CD14-positive monocyte (primary cell): ENCODE results near the gene RASAL2. TPM values are rescaled to one million over a fixed set of nuclear protein-coding genes. Genes with fewer than 3 reads are reported as not detected.

Source experiments
- DNase-seq, 3 donors: peaks; one replicate each; pipeline ENCODE4 v3.0.0-alpha.2; 2011 to 2022
- H2AFZ ChIP-seq: 2 replicates; pipeline ENCODE4 v1.6.0; 2012; ENCODE audit warnings: mild to moderate bottlenecking, low read depth, low read length, inconsistent platforms; ENCODE audit not compliant: insufficient read depth, poor library complexity, severe bottlenecking
- H3K27ac ChIP-seq, 2 donors: 1 replicate in 1 of 2; 2 replicates in 1 of 2; pipeline ENCODE4 v1.5.1; 2012 to 2013; ENCODE audit warnings: low read length in 2 of 2, control low read depth in 1 of 2, inconsistent platforms in 1 of 2, low read depth in 1 of 2, mild to moderate bottlenecking in 1 of 2
- H3K27me3 ChIP-seq, 2 donors: one replicate each; pipeline versions ENCODE4 v1.6.0 to v1.6.1; 2011 to 2013; ENCODE audit warnings: low read length in 2 of 2; ENCODE audit not compliant: control insufficient read depth in 2 of 2, insufficient read depth in 2 of 2
- H3K36me3 ChIP-seq, 2 donors: replicated peaks in 1 of 2; 1 replicate in 1 of 2; 2 replicates in 1 of 2; pipeline versions ENCODE4 v1.5.1 to v1.6.1; 2012 to 2013; ENCODE audit warnings: low read length in 2 of 2, control low read depth in 1 of 2, inconsistent platforms in 1 of 2, mild to moderate bottlenecking in 1 of 2; ENCODE audit not compliant: insufficient read depth in 2 of 2, control insufficient read depth in 1 of 2
- H3K4me1 ChIP-seq, 2 donors: 1 replicate in 1 of 2; 2 replicates in 1 of 2; pipeline versions ENCODE4 v1.5.1 to v1.6.1; 2012 to 2013; ENCODE audit warnings: low read length in 2 of 2, control low read depth in 1 of 2, inconsistent platforms in 1 of 2, mild to moderate bottlenecking in 1 of 2, moderate library complexity in 1 of 2; ENCODE audit not compliant: insufficient read depth in 2 of 2, control insufficient read depth in 1 of 2
- H3K4me2 ChIP-seq: replicated peaks from 2 replicates; pipeline ENCODE3; 2012; ENCODE audit warnings: low read length, moderate library complexity, mild to moderate bottlenecking; ENCODE audit not compliant: poor library complexity, severe bottlenecking; ENCODE audit errors: extremely low read depth
- H3K4me3 ChIP-seq, 3 experiments: fragments of 200-600 bp in 1 of 3; sonication (generic) in 1 of 3; replicated peaks in 1 of 3; 1 replicate in 2 of 3; 2 replicates in 1 of 3; pipeline ENCODE4 v1.5.1; 2011 to 2013; ENCODE audit warnings: low read length in 3 of 3, mild to moderate bottlenecking in 3 of 3, control low read depth in 2 of 3, low read depth in 2 of 3, inconsistent platforms in 1 of 3, moderate library complexity in 1 of 3
- H3K79me2 ChIP-seq: 2 replicates; pipeline ENCODE4 v1.6.0; 2012; ENCODE audit warnings: mild to moderate bottlenecking, control low read depth, inconsistent platforms, low read length, moderate library complexity; ENCODE audit not compliant: insufficient read depth
- H3K9ac ChIP-seq: 2 replicates; pipeline ENCODE4 v1.6.0; 2017; ENCODE audit warnings: low read length, mild to moderate bottlenecking; ENCODE audit not compliant: insufficient read depth, poor library complexity, severe bottlenecking
- H3K9me3 ChIP-seq, 2 donors: replicated peaks in 1 of 2; 1 replicate in 1 of 2; 2 replicates in 1 of 2; pipeline versions ENCODE4 v1.5.1 to v1.6.1; 2012 to 2013; ENCODE audit warnings: low read length in 2 of 2, control low read depth in 1 of 2; ENCODE audit not compliant: control insufficient read depth in 1 of 2, insufficient read depth in 1 of 2
- H4K20me1 ChIP-seq: 2 replicates; pipeline ENCODE4 v1.6.0; 2012; ENCODE audit warnings: mild to moderate bottlenecking, low read length, control low read depth, moderate library complexity; ENCODE audit not compliant: insufficient read depth
- H3K27ac Mint-ChIP-seq, 7 donors: one replicate each; pipeline ENCODE4 v1.8.0; 2020; ENCODE audit warnings: mild to moderate bottlenecking in 7 of 7, mixed read lengths in 7 of 7, moderate library complexity in 6 of 7, inconsistent platforms in 2 of 7
- H3K27me3 Mint-ChIP-seq, 3 donors: one replicate each; pipeline ENCODE4 v1.8.0; 2021 to 2022; ENCODE audit warnings: low read depth in 3 of 3, mild to moderate bottlenecking in 3 of 3, mixed read lengths in 3 of 3, moderate library complexity in 3 of 3, inconsistent platforms in 1 of 3
- H3K36me3 Mint-ChIP-seq, 2 donors: one replicate each; pipeline ENCODE4 v1.8.0; 2020; ENCODE audit warnings: mixed read lengths in 2 of 2, inconsistent platforms in 1 of 2, mild to moderate bottlenecking in 1 of 2
- H3K4me1 Mint-ChIP-seq: one replicate; pipeline ENCODE4 v1.8.0; 2020; ENCODE audit warnings: mild to moderate bottlenecking, mixed read lengths
- H3K4me3 Mint-ChIP-seq, 2 donors: one replicate each; pipeline ENCODE4 v1.8.0; 2020; ENCODE audit warnings: mild to moderate bottlenecking in 2 of 2, mixed read lengths in 2 of 2, moderate library complexity in 1 of 2
- H3K9me3 Mint-ChIP-seq, 7 donors: one replicate each; pipeline ENCODE4 v1.8.0; 2020 to 2022; ENCODE audit warnings: mixed read lengths in 7 of 7, mild to moderate bottlenecking in 6 of 7, moderate library complexity in 6 of 7, inconsistent platforms in 2 of 7
- WGBS: methylation state at CpG from one replicate; pipeline ENCODE4 v1.1.5; 2013; ENCODE audit warnings: missing lambda C conversion rate; ENCODE audit not compliant: insufficient coverage; 5-methylcytosine and 5-hydroxymethylcytosine counted together
- intact Hi-C, 2 donors: fragments of 100-400 bp; cut with micrococcal nuclease; formaldehyde crosslinking; loops; one replicate each; pipeline versions ENCODE4 v1.15.0 to v1.15.1; 2023
- polyA plus RNA-seq, 3 donors: library from polyadenylated mRNA; depleted of rRNA in 1 of 3; unstranded in 2 of 3; stranded (reverse) in 1 of 3; fragments of 300-500 nt in 2 of 3; fragments of >200 nt in 1 of 3; fragmentation: Illumina TruSeq in 2 of 3; gene quantifications; 1 replicate in 2 of 3; 2 replicates in 1 of 3; pipeline ENCODE4 v1.2.3, GENCODE V29; 2012 to 2021
- TF ChIP-seq, protein P1 (sequence below): fragments of 200-600 bp; IDR thresholded peaks from one replicate; pipeline ENCODE4 v1.8.0; 2022; ENCODE audit warnings: antibody characterized with exemption, mild to moderate bottlenecking

RASAL2 gene
- polyA plus RNA-seq, 3 donors: 0.15 to 1.00 (median 0.63) TPM

DNA sequence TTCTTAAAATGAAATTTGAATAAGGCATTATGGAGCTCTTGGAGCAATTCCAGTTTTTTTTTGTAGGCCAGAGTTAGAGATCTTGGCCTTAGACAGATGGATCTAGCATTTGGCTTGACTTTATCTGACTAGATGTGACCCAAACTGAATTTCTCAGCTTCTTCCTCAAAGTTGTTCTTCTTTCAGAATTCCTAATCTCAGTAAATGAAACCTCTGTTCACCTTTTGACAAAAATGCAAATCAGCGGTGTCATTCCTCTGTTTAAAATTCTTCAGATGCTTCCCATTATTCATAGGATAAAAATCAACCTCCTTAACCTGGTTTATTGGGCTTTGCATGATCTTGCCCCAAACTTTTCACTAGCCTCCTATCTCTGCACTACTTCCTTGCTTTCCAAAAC is 177.6 kb downstream of the RASAL2 start:
- Histone ChIP-seq H4K20me1 (no peaks in the 10 kb centered on the region), H3K79me2 (no peaks in the 10 kb centered on the region), H3K4me3 (no peak overlapping the region), H2AFZ (no peak overlapping the region), H3K4me1 (peaks cover 29 to 30% of the 10 kb centered on the region in 2 donors), H3K27me3 (no peaks in the 10 kb centered on the region), H3K36me3 (no peaks in the 10 kb centered on the region), H3K27ac (no peak overlapping the region), H3K9ac (no peak overlapping the region), H3K4me2 (no peak overlapping the region), H3K9me3 (no peaks in the 10 kb centered on the region)
- Mint-ChIP-seq H3K36me3 (no peaks in the 10 kb centered on the region), H3K9me3 (peaks cover 0 to 6% (median 0%) of the 10 kb centered on the region in 7 donors), H3K4me1 (peaks cover 37% of the 10 kb centered on the region), H3K27me3 (peaks cover 0 to 3% (median 2%) of the 10 kb centered on the region in 3 donors), H3K27ac (no peak overlapping the region), H3K4me3 (no peak overlapping the region)
- 100% methylated on average over 1 of the region's 1 CpG for WGBS
- DNase-seq: no peak
- intact Hi-C loops: no loop called here
- TF ChIP-seq, protein P1, sequence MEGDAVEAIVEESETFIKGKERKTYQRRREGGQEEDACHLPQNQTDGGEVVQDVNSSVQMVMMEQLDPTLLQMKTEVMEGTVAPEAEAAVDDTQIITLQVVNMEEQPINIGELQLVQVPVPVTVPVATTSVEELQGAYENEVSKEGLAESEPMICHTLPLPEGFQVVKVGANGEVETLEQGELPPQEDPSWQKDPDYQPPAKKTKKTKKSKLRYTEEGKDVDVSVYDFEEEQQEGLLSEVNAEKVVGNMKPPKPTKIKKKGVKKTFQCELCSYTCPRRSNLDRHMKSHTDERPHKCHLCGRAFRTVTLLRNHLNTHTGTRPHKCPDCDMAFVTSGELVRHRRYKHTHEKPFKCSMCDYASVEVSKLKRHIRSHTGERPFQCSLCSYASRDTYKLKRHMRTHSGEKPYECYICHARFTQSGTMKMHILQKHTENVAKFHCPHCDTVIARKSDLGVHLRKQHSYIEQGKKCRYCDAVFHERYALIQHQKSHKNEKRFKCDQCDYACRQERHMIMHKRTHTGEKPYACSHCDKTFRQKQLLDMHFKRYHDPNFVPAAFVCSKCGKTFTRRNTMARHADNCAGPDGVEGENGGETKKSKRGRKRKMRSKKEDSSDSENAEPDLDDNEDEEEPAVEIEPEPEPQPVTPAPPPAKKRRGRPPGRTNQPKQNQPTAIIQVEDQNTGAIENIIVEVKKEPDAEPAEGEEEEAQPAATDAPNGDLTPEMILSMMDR: no peak

DNA sequence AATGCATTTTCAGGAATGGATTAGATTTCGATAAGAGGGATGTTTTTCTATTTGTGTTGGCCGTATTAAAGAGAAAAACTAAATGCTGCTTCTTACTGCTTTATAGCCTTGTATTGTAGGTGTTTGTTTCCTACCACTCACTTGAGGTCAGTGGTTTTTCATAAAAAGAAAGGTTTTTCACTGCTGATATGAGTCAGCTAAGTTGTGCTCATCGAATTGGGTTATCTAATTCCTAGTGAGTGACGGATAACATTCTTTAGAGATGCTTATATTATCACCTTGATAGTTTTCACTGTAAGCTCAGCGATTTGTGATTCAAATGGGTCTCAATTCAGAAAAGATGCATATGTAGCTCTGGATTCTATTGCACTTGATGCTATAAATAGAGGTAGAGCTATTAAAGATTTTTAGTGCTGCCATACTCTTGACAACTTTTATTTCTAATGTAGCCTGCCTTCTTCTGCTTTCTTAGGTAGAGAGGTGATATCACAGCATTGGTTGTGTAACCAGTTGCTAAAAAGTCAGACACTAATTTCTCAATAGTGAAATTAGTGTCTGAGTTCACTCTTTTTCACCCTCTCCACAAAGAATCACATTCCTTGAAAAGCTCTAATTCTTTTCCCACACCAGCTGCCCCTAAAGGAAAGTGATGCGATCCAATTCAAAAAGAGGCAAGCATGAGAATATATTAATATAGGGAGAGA is 180.0 kb downstream of the RASAL2 start:
- no CpG with 5 or more reads among the region's 6 CpGs for whole genome bisulfite sequencing
- TF ChIP-seq, protein P1: no peak
- H3K36me3 Mint-ChIP-seq: no peaks in the 10 kb centered on the region

More for the DNA sequence above, 180.0 kb downstream of the RASAL2 start:
- no peaks in the 10 kb centered on the region for H3K27me3 ChIP-seq
- H3K4me1 ChIP-seq: peaks cover 50 to 52% of the 10 kb centered on the region in 2 donors
- peaks cover 56% of the 10 kb centered on the region for H3K4me1 Mint-ChIP-seq
- intact Hi-C loops: no loop called here
- no peaks in the 10 kb centered on the region for H3K27me3 Mint-ChIP-seq
- H3K4me3 Mint-ChIP-seq: no peak overlapping the region
- H3K27ac Mint-ChIP-seq: peak overlapping the region in 3 of 7 donors; percentile 33 to 60 (median 40)
- H3K36me3 ChIP-seq: no peaks in the 10 kb centered on the region
- H4K20me1 ChIP-seq: no peaks in the 10 kb centered on the region
- H3K4me3 ChIP-seq: no peak overlapping the region
- no peak overlapping the region for H2AFZ ChIP-seq
- H3K9ac ChIP-seq: no peak overlapping the region
- peak; percentile 14 to 62 (median 25) for DNase-seq
- peaks cover 0 to 2% (median 0%) of the 10 kb centered on the region in 7 donors for H3K9me3 Mint-ChIP-seq
- H3K9me3 ChIP-seq: no peaks in the 10 kb centered on the region
- no peaks in the 10 kb centered on the region for H3K79me2 ChIP-seq
- H3K4me2 ChIP-seq: no peak overlapping the region
- H3K27ac ChIP-seq: peak overlapping the region in 1 of 2 donors; percentile 65
